Ramos (cell line): ENCODE results near the gene CPTP.
"Not testable (repeated sequence)": the region's sequence is repeated elsewhere in the genome, so short reads cannot be mapped to it uniquely, and the experiment has no call there.

Source experiments
- in situ Hi-C: fragments of 300-500 bp; cut with MboI; formaldehyde crosslinking; loops from one replicate; pipeline ENCODE4 v1.14.3; 2022; ENCODE audit warnings: low sequenced_read_pairs; ENCODE audit not compliant: unreplicated experiment

The CPTP gene

DNA sequence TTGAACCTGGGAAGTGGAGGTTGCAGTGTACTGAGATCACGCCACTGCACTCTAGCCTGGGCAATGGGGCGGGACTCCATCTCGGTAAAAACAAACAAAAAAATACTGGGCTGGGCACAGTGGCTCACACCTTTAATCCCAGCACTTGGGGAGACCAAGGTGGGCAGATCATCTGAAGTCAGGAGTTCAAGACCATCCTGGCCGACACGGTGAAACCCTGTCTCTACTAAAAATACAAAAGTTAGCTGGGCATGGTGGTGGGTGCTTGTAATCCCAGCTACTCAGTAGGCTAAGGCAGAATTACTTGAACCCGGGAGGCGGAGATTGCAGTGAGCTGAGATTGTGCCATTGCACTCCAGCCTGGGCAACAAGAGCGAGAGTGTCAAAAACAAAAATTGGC, 8.4 kb upstream of the CPTP start:
- in situ Hi-C loops = not testable (repeated sequence)

DNA sequence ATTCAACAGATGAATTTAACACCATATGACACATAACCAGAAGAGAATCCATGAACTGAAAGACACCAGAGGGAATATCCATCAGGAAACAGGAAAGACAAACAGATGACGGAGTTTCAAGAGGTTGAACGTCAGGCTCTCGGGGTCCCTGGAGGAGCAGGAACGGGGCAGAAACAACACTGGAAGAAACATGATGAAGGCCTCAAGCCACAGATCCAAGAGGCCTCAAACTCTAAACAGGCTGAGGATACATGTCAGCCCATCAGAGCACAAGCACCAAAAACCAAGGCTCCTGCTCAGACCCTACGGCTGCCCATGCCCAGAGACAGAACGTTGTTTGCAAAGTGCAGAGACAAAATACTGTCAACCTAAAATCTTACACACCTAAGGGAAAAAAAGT, 7.2 kb upstream of the CPTP start:
- in situ Hi-C loops = no loop called here

DNA sequence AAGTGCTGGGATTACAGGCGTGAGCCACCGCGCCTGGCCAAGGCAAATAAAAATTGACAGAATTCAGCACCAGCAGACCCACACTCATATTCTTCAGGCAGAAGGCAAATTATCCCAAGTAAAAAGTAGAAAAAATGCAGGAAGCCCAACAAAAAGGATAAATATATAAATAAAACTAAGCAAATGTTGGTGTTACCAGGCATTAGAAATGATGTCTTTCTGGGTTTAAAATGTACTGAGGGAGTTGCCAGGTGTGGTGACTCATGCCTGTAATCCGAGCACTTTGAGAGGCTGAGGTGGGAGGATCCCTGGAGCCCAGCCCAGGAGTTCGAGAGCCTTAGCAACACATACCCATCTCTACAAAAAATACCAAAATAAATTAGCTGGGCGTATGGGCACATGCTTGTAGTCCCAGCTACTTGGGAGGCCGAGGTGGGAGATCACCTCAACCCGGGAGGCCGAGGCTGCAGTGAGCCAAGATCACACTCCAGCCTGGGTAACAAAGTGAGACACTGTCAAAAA, 6.4 kb upstream of the CPTP start:
- in situ Hi-C loops = no loop called here

GRCh38 chr1:1318777-1319645, 5.6 kb upstream of the CPTP start:
- in situ Hi-C loops = no loop called here

DNA sequence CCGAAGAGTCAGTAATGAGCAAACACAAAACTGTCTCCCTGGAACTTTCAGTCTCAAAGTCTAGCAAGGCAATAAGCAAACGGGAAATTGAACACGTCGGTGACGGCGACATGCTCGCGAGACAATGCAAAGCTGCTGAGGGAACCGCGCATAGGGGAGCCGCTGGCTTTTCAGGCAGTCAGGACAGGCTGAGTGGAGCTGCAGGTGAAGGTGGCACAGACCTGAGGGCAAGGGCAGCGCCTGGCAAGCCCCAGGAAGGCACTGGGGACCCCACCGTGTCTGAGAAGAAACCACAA, 5.0 kb upstream of the CPTP start:
- in situ Hi-C loops = no loop called here

- in situ Hi-C loops = no loop called here
Measured at GRCh38 chr1:1320666-1321448, 3.7 kb upstream of the CPTP start.

DNA sequence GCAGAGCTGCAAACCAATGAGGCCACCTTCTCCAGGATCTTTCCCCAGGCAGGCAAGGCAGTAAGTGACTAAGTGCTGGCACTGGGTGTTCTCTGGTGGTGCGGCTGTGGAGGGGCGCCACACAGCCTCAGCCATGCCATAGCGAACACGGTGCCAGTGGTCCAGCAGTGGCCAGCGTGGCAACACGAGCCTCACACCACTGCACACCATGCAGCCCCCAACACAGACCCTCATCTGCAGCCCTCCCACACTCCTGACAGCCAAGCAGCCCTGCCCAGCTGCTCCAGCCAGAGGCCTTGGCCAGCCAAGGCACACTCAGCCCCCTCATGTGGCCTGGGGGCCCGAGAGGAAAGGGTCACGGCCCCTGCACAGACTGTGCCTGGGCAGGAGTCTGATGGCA, 3.1 kb upstream of the CPTP start:
- in situ Hi-C loops = no loop called here

GRCh38 chr1:1322418-1322817, 2.2 kb upstream of the CPTP start:
- in situ Hi-C loops = no loop called here

GRCh38 chr1:1322952-1323351, 1.6 kb upstream of the CPTP start:
- in situ Hi-C loops = no loop called here

DNA sequence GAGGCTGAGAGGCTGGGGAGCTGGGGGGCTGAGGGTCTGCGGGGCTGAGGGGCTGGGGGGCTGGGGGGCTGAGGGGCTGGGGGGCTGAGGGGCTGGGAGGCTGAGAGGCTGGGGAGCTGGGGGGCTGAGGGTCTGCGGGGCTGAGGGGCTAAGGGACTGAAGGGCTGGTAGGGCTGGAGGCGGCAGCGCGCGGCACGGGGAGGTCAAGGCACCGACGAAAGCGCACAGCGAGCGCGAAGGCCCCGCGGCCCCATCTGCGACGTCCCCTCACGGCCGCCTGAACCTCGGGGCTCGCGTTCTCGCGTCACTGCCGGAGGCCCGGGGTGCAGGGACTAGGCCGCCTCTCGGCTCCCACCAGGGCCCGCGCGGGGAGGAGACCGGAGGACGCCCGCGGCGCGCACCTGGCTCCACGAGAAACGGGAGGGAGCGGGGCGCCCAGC, 498 bp upstream of the CPTP start:
- in situ Hi-C loops = no loop called here

DNA sequence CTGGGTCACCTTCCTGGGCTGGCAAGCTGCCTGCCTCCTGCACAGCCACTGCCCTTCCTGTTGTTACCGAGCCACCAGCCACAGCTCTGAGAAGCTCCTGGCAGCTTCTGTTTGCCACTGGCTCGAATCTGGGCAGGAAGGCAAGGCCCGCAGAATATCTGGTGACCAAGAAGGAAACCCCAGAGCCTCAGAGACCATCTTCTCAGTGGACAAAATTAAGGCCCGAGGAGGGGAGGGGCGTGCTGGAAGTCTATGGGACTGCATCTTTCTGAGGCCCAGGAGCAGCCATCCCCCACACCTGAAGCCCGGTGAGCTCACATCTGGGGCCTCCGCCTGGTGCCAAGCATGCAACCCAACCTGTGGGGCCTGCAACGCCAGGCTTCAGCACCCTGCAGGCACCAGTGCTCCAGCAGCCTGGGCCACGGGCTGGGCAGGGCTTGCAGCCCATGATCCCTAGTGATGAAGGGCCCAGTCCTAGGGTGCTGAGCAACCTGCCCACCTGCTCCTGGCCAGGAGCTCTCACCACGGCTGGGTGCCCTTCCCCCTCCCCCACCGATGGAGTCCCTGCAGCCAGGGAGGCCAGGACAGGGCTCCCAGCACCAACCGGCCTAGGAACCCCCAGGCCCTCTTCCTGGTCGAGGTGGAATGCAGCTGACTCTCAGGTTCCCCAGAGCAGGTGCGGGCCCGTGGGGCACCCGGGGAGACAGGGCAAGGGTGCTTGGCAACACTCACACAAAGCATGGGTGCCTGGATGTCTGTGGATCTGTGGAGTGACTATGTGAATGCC, 879 bp downstream of the CPTP start:
- in situ Hi-C loops = no loop called here

GRCh38 chr1:1326075-1326605, 1.5 kb downstream of the CPTP start:
- in situ Hi-C loops = no loop called here

DNA sequence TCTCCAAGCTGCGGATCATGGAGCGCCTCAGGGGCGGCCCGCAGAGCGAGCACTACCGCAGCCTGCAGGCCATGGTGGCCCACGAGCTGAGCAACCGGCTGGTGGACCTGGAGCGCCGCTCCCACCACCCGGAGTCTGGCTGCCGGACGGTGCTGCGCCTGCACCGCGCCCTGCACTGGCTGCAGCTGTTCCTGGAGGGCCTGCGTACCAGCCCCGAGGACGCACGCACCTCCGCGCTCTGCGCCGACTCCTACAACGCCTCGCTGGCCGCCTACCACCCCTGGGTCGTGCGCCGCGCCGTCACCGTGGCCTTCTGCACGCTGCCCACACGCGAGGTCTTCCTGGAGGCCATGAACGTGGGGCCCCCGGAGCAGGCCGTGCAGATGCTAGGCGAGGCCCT, 2.7 kb downstream of the CPTP start:
- in situ Hi-C loops = no loop called here

- in situ Hi-C loops = no loop called here
Measured at GRCh38 chr1:1328254-1328653, 3.7 kb downstream of the CPTP start.

- in situ Hi-C loops = no loop called here
Measured at GRCh38 chr1:1329304-1330210, 5.0 kb downstream of the CPTP start.

GRCh38 chr1:1330366-1331067, 5.9 kb downstream of the CPTP start:
- in situ Hi-C loops = no loop called here

GRCh38 chr1:1331068-1331965, 6.7 kb downstream of the CPTP start, which contains the start of gene TAS1R3:
Gene TAS1R3, plus strand, starts transcription at chr1:1331280. Its CDS starts 66 bp downstream, at chr1:1331346.
- in situ Hi-C loops = no loop called here
